GM12878 (cell line): Measurements from ENCODE around the gene ARHGAP26.

ENCODE experiments used
- RBBP5 ChIP-seq: fragments of 200-600 bp; sonication (generic); conservative IDR thresholded peaks from 2 replicates; pipeline ENCODE4 v1.6.1; 2016
- RFX5 ChIP-seq: IDR thresholded peaks from 2 replicates; pipeline ENCODE4 v1.6.1; 2011; ENCODE audit warnings: low read depth, low read length, improper control_type of control experiment
- SP1 ChIP-seq: IDR thresholded peaks from one replicate; pipeline ENCODE4 v1.6.1; 2011; ENCODE audit warnings: low read depth, low read length
- TAF1 ChIP-seq: IDR thresholded peaks from 2 replicates; pipeline ENCODE4 v1.6.1; 2011; ENCODE audit warnings: mild to moderate bottlenecking, low read depth, low read length, borderline replicate concordance
- TCF12 ChIP-seq: IDR thresholded peaks from 2 replicates; pipeline ENCODE4 v1.6.1; 2011; ENCODE audit warnings: low read depth, mild to moderate bottlenecking, low read length
- TF ChIP-seq, protein P1 (sequence below), 3 experiments: IDR thresholded peaks in 2 of 3; conservative IDR thresholded peaks in 1 of 3; 2 replicates each; pipeline ENCODE4 v1.5.1; 2011; ENCODE audit warnings: low read depth in 3 of 3, low read length in 3 of 3, mild to moderate bottlenecking in 3 of 3, control low read depth in 2 of 3, moderate library complexity in 2 of 3, inconsistent platforms in 1 of 3, mixed read lengths in 1 of 3; ENCODE audit not compliant: control insufficient read depth in 2 of 3, insufficient read depth in 1 of 3; ENCODE audit errors: extremely low read depth in 1 of 3

DNA sequence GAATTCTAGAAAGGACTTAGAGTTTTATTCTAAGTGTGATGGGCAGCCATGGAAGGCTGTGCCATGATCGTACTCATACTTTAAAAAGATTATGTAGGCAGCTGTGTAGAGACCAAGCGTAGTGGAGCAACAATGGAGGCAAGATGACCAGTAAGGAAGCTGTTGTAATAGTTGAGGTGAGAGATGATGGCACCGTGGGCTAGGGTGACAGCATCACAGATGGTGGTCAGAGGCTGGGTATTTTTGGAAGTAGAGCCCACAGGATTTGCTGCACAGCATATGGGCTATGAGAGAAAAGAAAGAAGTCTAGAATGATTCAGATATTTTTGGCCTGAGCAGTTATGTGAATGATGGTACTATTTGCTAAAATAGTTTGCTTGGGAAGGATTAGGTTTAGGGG is 7.7 kb downstream of the ARHGAP26 start:
- no peak for TF ChIP-seq RBBP5
- no peak for TF ChIP-seq RFX5
- TF ChIP-seq TCF12: no peak
- TF ChIP-seq, protein P1, sequence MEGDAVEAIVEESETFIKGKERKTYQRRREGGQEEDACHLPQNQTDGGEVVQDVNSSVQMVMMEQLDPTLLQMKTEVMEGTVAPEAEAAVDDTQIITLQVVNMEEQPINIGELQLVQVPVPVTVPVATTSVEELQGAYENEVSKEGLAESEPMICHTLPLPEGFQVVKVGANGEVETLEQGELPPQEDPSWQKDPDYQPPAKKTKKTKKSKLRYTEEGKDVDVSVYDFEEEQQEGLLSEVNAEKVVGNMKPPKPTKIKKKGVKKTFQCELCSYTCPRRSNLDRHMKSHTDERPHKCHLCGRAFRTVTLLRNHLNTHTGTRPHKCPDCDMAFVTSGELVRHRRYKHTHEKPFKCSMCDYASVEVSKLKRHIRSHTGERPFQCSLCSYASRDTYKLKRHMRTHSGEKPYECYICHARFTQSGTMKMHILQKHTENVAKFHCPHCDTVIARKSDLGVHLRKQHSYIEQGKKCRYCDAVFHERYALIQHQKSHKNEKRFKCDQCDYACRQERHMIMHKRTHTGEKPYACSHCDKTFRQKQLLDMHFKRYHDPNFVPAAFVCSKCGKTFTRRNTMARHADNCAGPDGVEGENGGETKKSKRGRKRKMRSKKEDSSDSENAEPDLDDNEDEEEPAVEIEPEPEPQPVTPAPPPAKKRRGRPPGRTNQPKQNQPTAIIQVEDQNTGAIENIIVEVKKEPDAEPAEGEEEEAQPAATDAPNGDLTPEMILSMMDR (IDR thresholded peaks at IDR 0.05 in 2 of 3, conservative IDR thresholded peaks at IDR 0.05 in 1 of 3; ENCODE audit: control insufficient read depth in 2 of 3, extremely low read depth in 1 of 3, insufficient read depth in 1 of 3, low read depth in 3 of 3, low read length in 3 of 3): no peak
- no peak for TF ChIP-seq SP1
- no peak for TF ChIP-seq TAF1
